ENCODE data around the gene GRIN2A.

DNA sequence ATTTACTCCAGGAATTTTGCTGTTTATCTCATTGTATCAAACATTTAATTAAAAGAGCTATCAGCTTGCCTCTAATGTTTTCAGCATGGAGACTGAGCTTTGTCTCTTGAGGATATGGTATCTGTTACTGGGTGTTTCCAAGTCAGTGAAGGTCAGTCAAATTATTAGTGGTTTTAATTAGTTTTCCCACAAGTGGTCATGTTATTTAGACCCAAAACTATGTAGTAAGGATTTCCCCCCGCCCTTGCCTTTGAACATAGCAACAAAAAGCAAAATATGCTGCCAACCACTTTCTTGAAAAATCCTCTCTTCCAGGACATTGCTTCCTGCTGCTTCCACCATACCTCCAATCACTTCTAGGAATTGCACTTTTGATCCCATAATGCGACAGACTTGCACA, 355.6 kb downstream of the GRIN2A start:
- TF ChIP-seq, protein P1, sequence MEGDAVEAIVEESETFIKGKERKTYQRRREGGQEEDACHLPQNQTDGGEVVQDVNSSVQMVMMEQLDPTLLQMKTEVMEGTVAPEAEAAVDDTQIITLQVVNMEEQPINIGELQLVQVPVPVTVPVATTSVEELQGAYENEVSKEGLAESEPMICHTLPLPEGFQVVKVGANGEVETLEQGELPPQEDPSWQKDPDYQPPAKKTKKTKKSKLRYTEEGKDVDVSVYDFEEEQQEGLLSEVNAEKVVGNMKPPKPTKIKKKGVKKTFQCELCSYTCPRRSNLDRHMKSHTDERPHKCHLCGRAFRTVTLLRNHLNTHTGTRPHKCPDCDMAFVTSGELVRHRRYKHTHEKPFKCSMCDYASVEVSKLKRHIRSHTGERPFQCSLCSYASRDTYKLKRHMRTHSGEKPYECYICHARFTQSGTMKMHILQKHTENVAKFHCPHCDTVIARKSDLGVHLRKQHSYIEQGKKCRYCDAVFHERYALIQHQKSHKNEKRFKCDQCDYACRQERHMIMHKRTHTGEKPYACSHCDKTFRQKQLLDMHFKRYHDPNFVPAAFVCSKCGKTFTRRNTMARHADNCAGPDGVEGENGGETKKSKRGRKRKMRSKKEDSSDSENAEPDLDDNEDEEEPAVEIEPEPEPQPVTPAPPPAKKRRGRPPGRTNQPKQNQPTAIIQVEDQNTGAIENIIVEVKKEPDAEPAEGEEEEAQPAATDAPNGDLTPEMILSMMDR (IDR thresholded peaks at IDR 0.05; ENCODE audit: poor library complexity) = no peak
- TF ChIP-seq EZH2 (IDR thresholded peaks at IDR 0.05; ENCODE audit: borderline replicate concordance) = no peak

All from hepatocyte (in vitro differentiated cells).